GM08714 (cell line): ENCODE results near the gene SLC5A8.

Experiments used
- H3K4me3 ChIP-seq: fragments of 200-500 bp; sonication (Bioruptor generic); 2 replicates; pipeline ENCODE4 v1.5.1; 2014; ENCODE audit warnings: mild to moderate bottlenecking, low read length, inconsistent platforms
- ZNF274 ChIP-seq: IDR thresholded peaks from 2 replicates; pipeline ENCODE4 v1.6.1; 2012; ENCODE audit warnings: mild to moderate bottlenecking, low read depth, low read length

The SLC5A8 gene

DNA sequence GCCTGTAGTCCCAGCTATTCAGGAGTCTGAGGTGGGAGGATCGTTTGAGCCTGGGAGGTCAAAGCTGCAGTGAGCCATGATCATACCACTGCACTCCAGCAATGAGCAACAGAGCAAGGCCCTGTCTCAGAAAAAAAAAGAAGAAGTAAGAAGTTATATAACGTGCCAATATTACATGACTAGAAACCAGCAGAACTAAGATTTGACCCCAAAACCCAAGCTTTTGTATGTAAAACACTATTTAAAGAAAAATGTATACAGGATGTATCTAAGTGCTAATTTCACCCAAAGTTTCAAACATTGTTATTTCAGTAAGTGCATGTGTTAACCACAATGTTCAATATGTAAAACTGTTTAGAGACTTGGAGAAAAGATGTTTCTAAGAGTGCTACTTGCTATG lies 94.7 kb downstream of the SLC5A8 start:
- no peak for TF ChIP-seq ZNF274
- no peak overlapping the region for H3K4me3 ChIP-seq

- no peak overlapping the region for H3K4me3 ChIP-seq
These were observed 98.6 kb downstream of the SLC5A8 start for GRCh38 chr12:101111441-101111840.

GRCh38 chr12:101110866-101111265 lies 99.2 kb downstream of the SLC5A8 start:
- H3K4me3 ChIP-seq, result no peak overlapping the region
- no peak for TF ChIP-seq ZNF274

More at GRCh38 chr12:101111441-101111840, 98.6 kb downstream of the SLC5A8 start:
- TF ChIP-seq ZNF274, result no peak

GRCh38 chr12:101108130-101108529 lies 101.9 kb downstream of the SLC5A8 start:
- no peak for TF ChIP-seq ZNF274
- no peak overlapping the region for H3K4me3 ChIP-seq

GRCh38 chr12:101107032-101107763 lies 102.8 kb downstream of the SLC5A8 start:
- no peak for TF ChIP-seq ZNF274

More at GRCh38 chr12:101107032-101107763, 102.8 kb downstream of the SLC5A8 start:
- no peak overlapping the region for H3K4me3 ChIP-seq
